ENCODE results near the gene TARBP1.

- TF ChIP-seq CTCF (IDR thresholded peaks at IDR 0.05) = no peak
- no peak for TF ChIP-seq USF2 (IDR thresholded peaks at IDR 0.05)
- no peak for TF ChIP-seq RFX5 (IDR thresholded peaks at IDR 0.05)
- no peak for TF ChIP-seq GATA3 (IDR thresholded peaks at IDR 0.05; ENCODE audit: borderline replicate concordance)
- TF ChIP-seq ESRRA (IDR thresholded peaks at IDR 0.05; ENCODE audit: borderline replicate concordance, low read length) = no peak
- TF ChIP-seq NFE2L2 (conservative IDR thresholded peaks at IDR 0.05; ENCODE audit: low read length) = peak; percentile 49
- no peak for TF ChIP-seq MYC (IDR thresholded peaks at IDR 0.05; ENCODE audit: borderline replicate concordance, low read length)
- TF ChIP-seq REST (IDR thresholded peaks at IDR 0.05) = no peak
- no peak for TF ChIP-seq NPAS2 (CRISPR knock-in tag; IDR thresholded peaks at IDR 0.05; ENCODE audit: borderline replicate concordance)
- no peak for TF ChIP-seq BHLHE40 (IDR thresholded peaks at IDR 0.05; ENCODE audit: low read depth, low read length)
- no peak for TF ChIP-seq POLR2A (IDR thresholded peaks at IDR 0.05; ENCODE audit: low read length)
- no peak for TF ChIP-seq KDM1A (IDR thresholded peaks at IDR 0.05; ENCODE audit: low read depth)
Observed at GRCh38 chr1:234433563-234434285, 45.3 kb downstream of the TARBP1 start.
